HepG2 (cell line): ENCODE data around the gene NUP93. TPM values are rescaled to one million over a fixed set of nuclear protein-coding genes. Genes with fewer than 3 reads are reported as not detected.

Source experiments
- ATAC-seq: fragments of 200-7000 bp; cut with Tn5 transposase; 3 replicates; pipeline ENCODE4 v1.9.1; 2020; ENCODE audit warnings: mild to moderate bottlenecking, moderate library complexity
- BruUV-seq: library from RNA; stranded (reverse); fragments of 400-500 nt; replicated peaks from 2 replicates; lab custom pipeline; 2021; lab: Mats Ljungman, UMichigan
- CTCF ChIA-PET: fragments of 300-600 bp; formaldehyde crosslinking; extraction: SDS; loops from one replicate; lab custom pipeline; 2021; ENCODE audit warnings: low total read pairs, inconsistent platforms, low intra/inter-chr PET ratio; lab: Yijun Ruan, JAX
- POLR2A ChIA-PET: fragments of 350-600 bp; sonication (Branson Sonifier 250); formaldehyde crosslinking; loops from one replicate; lab custom pipeline; 2020; ENCODE audit warnings: antibody characterized with exemption, inconsistent platforms; lab: Yijun Ruan, JAX
- DNase-seq: peaks from one replicate; pipeline ENCODE4 v3.0.0-alpha.2; 2015; ENCODE audit warnings: low spot score
- FAIRE-seq: peaks from 3 replicates; lab custom pipeline; 2011; peaks lifted over from hg19 to GRCh38; lab: Jason Lieb, UNC
- H2AFZ ChIP-seq: one replicate; pipeline ENCODE4 v1.6.1; 2011; ENCODE audit warnings: low read length, inconsistent platforms
- H3K27ac ChIP-seq: fragments of 300-600 bp; 3 replicates; pipeline ENCODE4 v1.8.0; 2011; ENCODE audit warnings: mixed run types, mild to moderate bottlenecking, mixed read lengths, low read length, inconsistent platforms; ENCODE audit not compliant: insufficient read depth; ENCODE audit errors: extremely low read length
- H3K27me3 ChIP-seq, 2 experiments: fragments of 200-600 bp in 1 of 2; 2 replicates in 1 of 2; 3 replicates in 1 of 2; pipeline versions ENCODE4 v1.6.0 to v1.8.0; 2011; ENCODE audit warnings: low read length in 2 of 2, mild to moderate bottlenecking in 2 of 2, moderate library complexity in 2 of 2, inconsistent platforms in 1 of 2; ENCODE audit not compliant: insufficient read depth in 2 of 2, control insufficient read depth in 1 of 2
- H3K36me3 ChIP-seq, 2 experiments: fragments of 200-600 bp in 1 of 2; replicated peaks in 1 of 2; 2 replicates in 1 of 2; 3 replicates in 1 of 2; pipeline versions ENCODE4 v1.5.1 to v1.8.0; 2011; ENCODE audit warnings: low read length in 2 of 2, inconsistent platforms in 1 of 2; ENCODE audit not compliant: insufficient read depth in 2 of 2, control insufficient read depth in 1 of 2
- H3K4me1 ChIP-seq: 2 replicates; pipeline ENCODE4 v1.5.1; 2012; ENCODE audit warnings: low read length, inconsistent platforms; ENCODE audit not compliant: insufficient read depth
- H3K4me2 ChIP-seq: 2 replicates; pipeline ENCODE4 v1.6.0; 2011; ENCODE audit warnings: low read depth, low read length, inconsistent platforms
- H3K4me3 ChIP-seq, 3 experiments: fragments of 200-600 bp in 1 of 3; sonication (generic), shearing (Covaris generic) in 1 of 3; replicated peaks in 1 of 3; 2 replicates each; pipeline ENCODE4 v1.5.1; 2011 to 2016; ENCODE audit warnings: low read length in 3 of 3, inconsistent platforms in 2 of 3, low read depth in 2 of 3, mild to moderate bottlenecking in 2 of 3, control low read depth in 1 of 3, mixed read lengths in 1 of 3; ENCODE audit not compliant: insufficient read depth in 1 of 3
- H3K79me2 ChIP-seq: one replicate; pipeline ENCODE4 v1.6.1; 2011; ENCODE audit warnings: low read length, inconsistent platforms; ENCODE audit not compliant: insufficient read depth
- H3K9ac ChIP-seq: 2 replicates; pipeline ENCODE4 v1.6.0; 2011; ENCODE audit warnings: mild to moderate bottlenecking, low read depth, low read length, inconsistent platforms; ENCODE audit not compliant: insufficient read depth
- H3K9me3 ChIP-seq: 2 replicates; pipeline ENCODE4 v1.5.1; 2012; ENCODE audit warnings: mild to moderate bottlenecking, low read length
- H4K20me1 ChIP-seq: 2 replicates; pipeline ENCODE4 v1.6.0; 2011; ENCODE audit warnings: inconsistent platforms, mild to moderate bottlenecking, low read length, moderate library complexity; ENCODE audit not compliant: insufficient read depth
- GTF2F1 ChIP-seq: fragments of 150-350 bp; IDR thresholded peaks from 2 replicates; pipeline ENCODE4 v1.6.1; 2014; ENCODE audit warnings: low read length
- SAFB2 ChIP-seq: sonication (generic); formaldehyde crosslinking; IDR thresholded peaks from 2 replicates; pipeline ENCODE4 v1.5.1; 2020; ENCODE audit warnings: missing genetic modification reagents, low read depth, mild to moderate bottlenecking, borderline replicate concordance
- ZBTB40 ChIP-seq, 2 experiments: fragments of 450-650 bp in 1 of 2; sonication (generic) in 1 of 2; formaldehyde crosslinking in 1 of 2; IDR thresholded peaks; 2 replicates each; pipeline versions ENCODE4 v1.6.1 to v1.8.0; 2016 to 2022; ENCODE audit warnings: antibody characterized with exemption in 1 of 2, mild to moderate bottlenecking in 1 of 2, missing genetic modification reagents in 1 of 2
- ZNF10 ChIP-seq: sonication (generic); formaldehyde crosslinking; IDR thresholded peaks from 2 replicates; pipeline ENCODE4 v1.4.0; 2020; ENCODE audit warnings: mild to moderate bottlenecking, low read depth, missing genetic modification reagents, borderline replicate concordance
- WGBS: methylation state at CpG from one replicate; pipeline ENCODE4 v1.1.6; 2017; ENCODE audit warnings: low lambda C conversion rate; 5-methylcytosine and 5-hydroxymethylcytosine counted together
- in situ Hi-C: cut with HindIII; loops from 2 replicates; pipeline ENCODE4 v1.10.0; 2017; ENCODE audit warnings: low pct_unique_long_range_greater_than_20kb; ENCODE audit not compliant: extremely low pct_ligation_motif_present
- intact Hi-C: fragments of 100-400 bp; cut with micrococcal nuclease; formaldehyde crosslinking; loops from one replicate; pipeline ENCODE4 v1.10.0; 2022; ENCODE audit not compliant: unreplicated experiment
- polyA plus RNA-seq, 8 experiments: library from polyadenylated mRNA; depleted of rRNA in 3 of 8; stranded (reverse) in 7 of 8; unstranded in 1 of 8; fragments of >200 nt; fragmentation: Illumina TruSeq in 4 of 8; extraction: Trizol in 4 of 8; gene quantifications; 2 replicates each; pipeline versions ENCODE4 v1.2.1 to v1.2.3, GENCODE V29; 2011 to 2016; ENCODE audit warnings: low read depth in 4 of 8, missing spikeins in 1 of 8, mixed read lengths in 1 of 8; ENCODE audit not compliant: insufficient read depth in 1 of 8
- total RNA-seq, 5 experiments: library from RNA; depleted of rRNA; stranded (reverse); fragments of >200 nt; fragmentation: Illumina TruSeq; extraction: Trizol; gene quantifications; 2 replicates each; pipeline ENCODE4 v1.2.3, GENCODE V29; 2016; ENCODE audit warnings: low read depth in 1 of 5
- TF ChIP-seq, protein P1 (sequence below): sonication (generic); formaldehyde crosslinking; IDR thresholded peaks from 2 replicates; pipeline ENCODE4 v1.4.0; 2020; ENCODE audit warnings: mild to moderate bottlenecking, missing genetic modification reagents

NUP93 gene
- total and polyA plus RNA-seq, 2 of the 13 experiments (the other 11 are each of a cell fraction or from before 2014, with no cell fraction given) = 58.5 to 140 TPM

DNA sequence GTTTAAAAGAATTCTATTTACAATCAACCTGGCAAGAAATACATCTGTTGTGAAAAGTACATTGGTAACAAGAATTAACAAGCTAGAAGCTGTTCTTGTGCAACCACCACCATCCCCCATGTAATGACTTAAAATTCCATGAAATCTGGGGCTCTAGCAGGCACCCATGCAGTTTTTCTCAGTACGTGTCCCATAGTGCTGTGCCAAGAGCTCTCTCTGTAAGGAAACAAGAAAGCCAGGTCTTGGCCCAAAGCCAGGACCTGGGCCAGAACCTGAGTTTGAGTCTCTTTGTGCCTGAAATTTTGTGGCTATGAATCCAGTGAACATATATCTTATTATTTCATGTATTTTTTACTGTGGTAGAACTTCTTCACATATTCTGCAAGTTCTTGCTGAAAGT is 46.6 kb downstream of the NUP93 start:
- no peaks in the 10 kb centered on the region for H3K79me2 ChIP-seq
- DNase-seq = no peak
- WGBS = 100% methylated on average over 1 of the region's 1 CpG
- ChIA-PET POLR2A (no interaction called here), CTCF (no interaction called here)
- ATAC-seq = no peak
- H3K9me3 ChIP-seq = no peaks in the 10 kb centered on the region
- no peaks in the 10 kb centered on the region for H3K4me1 ChIP-seq
- no peak overlapping the region for H3K4me2 ChIP-seq
- H3K27ac ChIP-seq = no peak overlapping the region
- H3K27me3 ChIP-seq = no peaks in the 10 kb centered on the region
- H3K4me3 ChIP-seq = no peak overlapping the region
- H2AFZ ChIP-seq = no peak overlapping the region
- in situ Hi-C loops (no loop called here), intact Hi-C loops (no loop called here)
- no peaks in the 10 kb centered on the region for H3K36me3 ChIP-seq
- no peak for TF ChIP-seq ZNF10 (CRISPR knock-in tag)
- TF ChIP-seq GTF2F1 = no peak
- TF ChIP-seq SAFB2 (CRISPR knock-in tag) = no peak
- no peak for TF ChIP-seq ZBTB40 (IDR thresholded peaks at IDR 0.05)
- no peak for TF ChIP-seq ZBTB40 (CRISPR knock-in tag; IDR thresholded peaks at IDR 0.05)
- TF ChIP-seq, protein P1, sequence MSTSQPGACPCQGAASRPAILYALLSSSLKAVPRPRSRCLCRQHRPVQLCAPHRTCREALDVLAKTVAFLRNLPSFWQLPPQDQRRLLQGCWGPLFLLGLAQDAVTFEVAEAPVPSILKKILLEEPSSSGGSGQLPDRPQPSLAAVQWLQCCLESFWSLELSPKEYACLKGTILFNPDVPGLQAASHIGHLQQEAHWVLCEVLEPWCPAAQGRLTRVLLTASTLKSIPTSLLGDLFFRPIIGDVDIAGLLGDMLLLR (CRISPR knock-in tag) = no peak
- TF ChIP-seq, all 625 proteins: peak for 0
- Histone ChIP-seq H3K9ac (no peak overlapping the region), H4K20me1 (no peaks in the 10 kb centered on the region)
- FAIRE-seq = no peak
- BruUV-seq = no TSS peak
